ENCODE results near the gene CAMK2D. TPM values are rescaled to one million over a fixed set of nuclear protein-coding genes. Genes with fewer than 3 reads are reported as not detected.

The CAMK2D gene
- total RNA-seq, 2 donors from 2014 or later, result 85.0 to 92.9 TPM

DNA sequence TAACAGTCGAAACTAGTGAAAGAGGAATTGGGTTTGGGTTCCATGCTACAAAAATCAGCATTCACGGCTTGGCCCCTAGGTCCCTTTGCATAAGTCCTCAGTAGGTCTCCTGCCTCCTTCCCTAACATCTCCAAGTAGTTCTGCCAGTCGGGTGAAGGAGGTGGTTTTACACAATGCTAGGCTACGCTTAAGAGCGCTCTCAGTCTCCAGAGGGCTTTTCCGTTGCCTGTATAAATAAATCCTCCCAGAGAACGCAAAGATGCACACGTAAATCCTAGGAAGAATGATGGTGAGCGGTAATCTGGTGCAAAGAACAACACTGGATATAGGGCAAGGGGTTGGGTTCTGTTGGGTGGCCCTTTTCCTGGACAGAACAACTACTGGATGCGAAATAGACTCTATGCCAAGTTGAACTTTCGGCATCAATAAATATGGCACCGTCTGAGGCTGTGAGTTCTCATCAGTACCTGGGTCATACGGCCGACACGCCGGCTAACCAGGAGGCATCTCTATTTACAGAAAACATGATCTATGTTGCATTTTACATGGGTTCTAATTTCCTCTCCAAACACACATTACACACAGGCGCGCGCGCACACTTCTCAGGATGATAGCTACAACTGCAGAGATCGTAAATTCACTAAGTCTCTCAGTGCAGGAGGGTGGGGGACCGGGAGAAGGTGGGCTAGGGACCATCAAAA is 1.3 kb downstream of the CAMK2D start:
- no peaks in the 10 kb centered on the region for H3K27me3 Mint-ChIP-seq (ENCODE audit: low read depth)
- H3K9me3 Mint-ChIP-seq, result no peaks in the 10 kb centered on the region
- peaks cover 58% of the 10 kb centered on the region for H3K4me1 Mint-ChIP-seq (ENCODE audit: low read depth)
- peak overlapping the region; percentile 86 to 99 for H3K4me3 Mint-ChIP-seq
- DNase-seq, result peak; percentile 39 to 46
- no peak for ATAC-seq (replicated peaks in 1 of 2)
- H3K36me3 Mint-ChIP-seq (ENCODE audit: insufficient read depth in 2 of 2), result peaks cover 17 to 23% of the 10 kb centered on the region in 2 donors
- H3K27ac Mint-ChIP-seq, result peak overlapping the region; percentile 92

DNA sequence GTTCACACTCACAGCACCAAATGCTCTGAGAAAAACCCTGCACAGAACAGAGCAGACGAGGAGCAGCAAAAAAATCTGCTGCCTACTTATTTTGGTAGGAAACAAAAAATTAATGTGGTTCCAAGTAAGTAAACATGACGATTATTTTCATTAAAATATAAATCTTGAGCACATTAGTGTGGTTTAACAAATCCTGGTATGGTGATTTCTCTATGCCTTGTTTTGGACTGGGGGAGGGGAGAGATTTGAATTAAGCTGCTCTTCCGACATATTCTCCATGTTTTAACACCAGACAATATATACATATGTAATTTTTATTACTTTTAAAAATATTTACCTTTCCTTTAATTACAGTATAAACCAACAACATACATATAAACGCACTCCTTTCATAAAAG is 1.8 kb downstream of the CAMK2D start:
- DNase-seq, result no peak
- no peak for ATAC-seq (replicated peaks in 1 of 2)
- H3K36me3 Mint-ChIP-seq (ENCODE audit: insufficient read depth in 2 of 2), result peaks cover 17 to 23% of the 10 kb centered on the region in 2 donors
- peaks cover 59% of the 10 kb centered on the region for H3K4me1 Mint-ChIP-seq (ENCODE audit: low read depth)
- no peaks in the 10 kb centered on the region for H3K9me3 Mint-ChIP-seq
- H3K4me3 Mint-ChIP-seq, result peak overlapping the region; percentile 86 to 99
- H3K27ac Mint-ChIP-seq, result peak overlapping the region; percentile 92
- no peaks in the 10 kb centered on the region for H3K27me3 Mint-ChIP-seq (ENCODE audit: low read depth)

DNA sequence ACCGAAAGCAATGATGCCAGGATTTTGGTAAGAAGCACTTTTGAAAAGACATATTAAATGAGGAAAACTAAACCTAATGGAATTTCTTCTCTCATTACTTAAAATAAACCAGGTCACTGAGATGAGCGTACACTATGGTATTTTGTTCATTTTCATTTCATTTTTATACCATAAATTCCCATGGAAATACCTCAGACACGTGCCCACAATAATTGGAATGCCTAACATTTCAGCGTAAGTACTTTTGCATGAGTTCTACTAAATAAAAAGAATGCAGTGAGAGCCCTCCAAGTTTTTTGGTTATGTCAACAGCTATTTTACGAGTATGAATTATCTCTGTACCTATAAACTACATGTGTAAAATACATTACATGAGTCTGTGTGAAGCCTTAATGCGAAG is 3.2 kb downstream of the CAMK2D start:
- DNase-seq (no peak), ATAC-seq (replicated peaks in 1 of 2) (no peak)
- H3K27ac Mint-ChIP-seq, result peak overlapping the region; percentile 88
- H3K27me3 Mint-ChIP-seq (ENCODE audit: low read depth), result no peaks in the 10 kb centered on the region
- H3K36me3 Mint-ChIP-seq (ENCODE audit: insufficient read depth in 2 of 2), result peaks cover 17 to 24% of the 10 kb centered on the region in 2 donors
- H3K4me1 Mint-ChIP-seq (ENCODE audit: low read depth), result peaks cover 62% of the 10 kb centered on the region
- no peaks in the 10 kb centered on the region for H3K9me3 Mint-ChIP-seq
- H3K4me3 Mint-ChIP-seq, result peak overlapping the region; percentile 86 to 99

DNA sequence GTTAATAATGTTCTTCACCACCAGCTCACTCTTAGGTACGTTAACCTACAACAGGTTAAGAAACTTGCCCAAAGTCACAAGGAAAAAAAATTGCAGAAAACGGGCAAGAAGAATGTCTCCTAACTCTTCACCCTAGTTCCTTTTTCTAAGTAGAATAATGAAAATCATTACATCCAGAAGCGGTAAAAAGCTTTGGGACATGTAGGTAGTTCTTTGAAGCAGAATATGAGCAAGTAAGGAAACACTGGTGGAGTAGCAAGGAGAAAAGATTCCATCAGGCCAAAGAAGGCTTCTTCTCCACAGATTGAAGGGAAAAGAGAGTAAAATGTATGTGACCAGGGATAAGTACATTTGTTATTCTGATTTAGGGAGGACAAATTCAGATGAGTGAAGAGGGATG is 4.1 kb downstream of the CAMK2D start:
- peak overlapping the region; percentile 86 to 99 for H3K4me3 Mint-ChIP-seq
- peak overlapping the region; percentile 88 for H3K27ac Mint-ChIP-seq
- H3K9me3 Mint-ChIP-seq, result no peaks in the 10 kb centered on the region
- no peaks in the 10 kb centered on the region for H3K27me3 Mint-ChIP-seq (ENCODE audit: low read depth)
- peaks cover 61% of the 10 kb centered on the region for H3K4me1 Mint-ChIP-seq (ENCODE audit: low read depth)
- ATAC-seq (replicated peaks in 1 of 2), result no peak
- H3K36me3 Mint-ChIP-seq (ENCODE audit: insufficient read depth in 2 of 2), result peaks cover 19 to 27% of the 10 kb centered on the region in 2 donors
- no peak for DNase-seq

DNA sequence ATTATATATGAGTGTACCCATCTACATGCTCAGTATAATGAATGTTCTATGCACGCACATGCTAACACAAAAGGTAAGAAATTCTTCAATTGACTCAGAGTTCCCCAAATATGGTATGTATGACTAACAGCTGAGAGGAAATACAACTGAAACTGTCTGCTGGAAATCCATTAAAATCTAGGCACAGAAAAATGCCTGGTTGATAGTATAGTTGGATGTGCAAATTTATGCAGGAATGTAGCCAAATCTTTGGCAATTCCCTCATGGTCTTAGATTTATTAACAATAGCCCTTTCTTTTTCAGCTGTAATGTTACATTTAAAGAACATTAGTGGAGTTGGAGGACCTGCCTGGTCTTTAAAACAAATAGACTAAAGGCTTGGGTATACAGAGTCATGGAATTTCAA is 5.5 kb downstream of the CAMK2D start:
- Mint-ChIP-seq H3K36me3 (ENCODE audit: insufficient read depth in 2 of 2) (peaks cover 16 to 31% of the 10 kb centered on the region in 2 donors), H3K27me3 (ENCODE audit: low read depth) (no peaks in the 10 kb centered on the region), H3K4me3 (peak overlapping the region; percentile 63 to 86), H3K4me1 (ENCODE audit: low read depth) (peaks cover 64% of the 10 kb centered on the region), H3K9me3 (no peaks in the 10 kb centered on the region), H3K27ac (peak overlapping the region; percentile 95)
- peak; percentile 87 to 91 for ATAC-seq (replicated peaks in 1 of 2)
- DNase-seq, result no peak

DNA sequence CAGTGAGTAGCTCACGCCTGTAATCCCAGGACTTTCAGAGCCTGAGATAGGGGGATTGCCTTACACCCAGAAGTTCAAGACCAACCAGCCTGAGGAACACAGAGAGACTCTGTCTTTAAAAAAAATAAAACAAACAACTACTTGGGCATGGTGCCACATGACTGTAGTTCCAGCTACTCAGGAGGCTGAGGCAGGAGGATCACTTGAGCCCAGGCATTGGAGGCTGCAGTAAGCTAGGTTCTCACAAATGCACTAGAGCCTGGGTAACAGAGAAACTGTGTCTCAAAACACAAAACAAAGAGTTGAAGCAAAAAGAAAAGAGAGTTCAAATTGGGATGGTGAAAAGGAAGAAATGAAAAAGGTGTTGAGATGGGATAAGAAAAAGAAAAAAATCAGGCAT is 10.8 kb downstream of the CAMK2D start:
- peaks cover 10 to 22% of the 10 kb centered on the region in 2 donors for H3K36me3 Mint-ChIP-seq (ENCODE audit: insufficient read depth in 2 of 2)
- peaks cover 44% of the 10 kb centered on the region for H3K4me1 Mint-ChIP-seq (ENCODE audit: low read depth)
- H3K27ac Mint-ChIP-seq, result no peak overlapping the region

DNA sequence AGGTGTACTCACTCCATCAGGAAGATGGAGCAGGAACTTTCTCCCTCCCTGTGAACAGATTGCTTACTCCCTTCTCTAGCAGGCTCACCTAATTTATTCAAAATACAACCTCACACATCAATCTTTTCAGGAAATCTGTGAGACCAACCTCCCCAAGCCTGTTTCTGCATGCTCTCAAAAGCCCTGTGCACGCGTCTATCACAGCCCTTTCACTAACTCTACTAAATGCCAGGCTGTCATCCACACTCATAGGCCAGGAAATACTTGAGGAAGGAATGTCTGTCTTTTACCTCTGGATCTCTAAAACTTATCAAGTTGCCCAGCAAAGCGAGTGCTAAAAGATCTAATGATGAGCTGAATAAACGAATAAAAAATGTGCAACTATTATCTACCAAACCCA is 11.2 kb downstream of the CAMK2D start:
- H3K4me3 Mint-ChIP-seq, result no peak overlapping the region
- H3K27ac Mint-ChIP-seq, result no peak overlapping the region
- peaks cover 40% of the 10 kb centered on the region for H3K4me1 Mint-ChIP-seq (ENCODE audit: low read depth)
- no peaks in the 10 kb centered on the region for H3K9me3 Mint-ChIP-seq
- peaks cover 10 to 19% of the 10 kb centered on the region in 2 donors for H3K36me3 Mint-ChIP-seq (ENCODE audit: insufficient read depth in 2 of 2)
- DNase-seq, result no peak
- no peaks in the 10 kb centered on the region for H3K27me3 Mint-ChIP-seq (ENCODE audit: low read depth)
- no peak for ATAC-seq (replicated peaks in 1 of 2)

More for the DNA sequence above, 10.8 kb downstream of the CAMK2D start:
- no peak overlapping the region for H3K4me3 Mint-ChIP-seq
- no peaks in the 10 kb centered on the region for H3K27me3 Mint-ChIP-seq (ENCODE audit: low read depth)
- no peak for DNase-seq
- no peaks in the 10 kb centered on the region for H3K9me3 Mint-ChIP-seq
- no peak for ATAC-seq (replicated peaks in 1 of 2)

DNA sequence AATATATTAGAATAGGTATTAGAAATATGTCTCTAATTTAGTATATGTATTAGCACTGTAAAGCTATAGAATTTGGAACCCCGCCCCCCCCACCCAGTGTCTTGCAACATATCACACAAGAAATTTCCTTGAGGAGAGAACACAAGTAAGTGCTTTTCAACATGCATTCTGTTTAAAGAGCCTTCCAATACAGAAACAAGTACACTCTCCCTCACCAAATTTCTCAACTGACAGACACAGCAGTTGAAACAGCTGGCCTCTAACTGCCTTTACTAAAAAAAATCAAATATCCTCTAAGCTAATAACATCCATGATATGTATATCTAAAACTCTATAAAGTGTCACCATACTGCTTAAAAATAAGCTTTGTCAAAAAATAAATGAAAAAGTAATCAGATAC is 12.4 kb downstream of the CAMK2D start:
- H3K4me1 Mint-ChIP-seq (ENCODE audit: low read depth), result peaks cover 29% of the 10 kb centered on the region
- no peaks in the 10 kb centered on the region for H3K27me3 Mint-ChIP-seq (ENCODE audit: low read depth)
- DNase-seq (no peak), ATAC-seq (replicated peaks in 1 of 2) (no peak)
- peaks cover 10 to 18% of the 10 kb centered on the region in 2 donors for H3K36me3 Mint-ChIP-seq (ENCODE audit: insufficient read depth in 2 of 2)
- no peaks in the 10 kb centered on the region for H3K9me3 Mint-ChIP-seq
- H3K4me3 Mint-ChIP-seq, result no peak overlapping the region
- H3K27ac Mint-ChIP-seq, result no peak overlapping the region

DNA sequence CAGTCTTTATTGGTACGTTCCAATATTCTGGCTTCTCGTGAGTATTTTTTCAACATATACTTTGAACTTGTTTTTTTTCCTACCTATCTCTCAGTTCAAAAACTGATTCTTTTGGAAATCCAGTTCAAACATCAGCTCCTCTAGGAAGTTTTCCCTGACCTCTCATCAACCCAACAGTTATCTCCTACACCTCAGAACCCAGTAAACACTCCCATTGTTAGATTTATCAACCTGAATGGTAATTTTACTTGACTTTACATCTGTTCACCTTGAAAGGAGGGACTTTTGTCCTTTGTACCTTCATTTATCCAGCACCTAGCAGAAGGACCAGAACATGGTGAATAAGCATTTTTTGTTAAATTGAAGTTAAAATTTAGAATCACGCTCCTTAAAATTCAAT is 13.6 kb downstream of the CAMK2D start:
- Mint-ChIP-seq H3K4me3 (no peak overlapping the region), H3K4me1 (ENCODE audit: low read depth) (peaks cover 20% of the 10 kb centered on the region), H3K27me3 (ENCODE audit: low read depth) (no peaks in the 10 kb centered on the region), H3K27ac (no peak overlapping the region), H3K36me3 (ENCODE audit: insufficient read depth in 2 of 2) (peaks cover 10 to 18% of the 10 kb centered on the region in 2 donors), H3K9me3 (no peaks in the 10 kb centered on the region)
- DNase-seq, result no peak
- no peak for ATAC-seq (replicated peaks in 1 of 2)

DNA sequence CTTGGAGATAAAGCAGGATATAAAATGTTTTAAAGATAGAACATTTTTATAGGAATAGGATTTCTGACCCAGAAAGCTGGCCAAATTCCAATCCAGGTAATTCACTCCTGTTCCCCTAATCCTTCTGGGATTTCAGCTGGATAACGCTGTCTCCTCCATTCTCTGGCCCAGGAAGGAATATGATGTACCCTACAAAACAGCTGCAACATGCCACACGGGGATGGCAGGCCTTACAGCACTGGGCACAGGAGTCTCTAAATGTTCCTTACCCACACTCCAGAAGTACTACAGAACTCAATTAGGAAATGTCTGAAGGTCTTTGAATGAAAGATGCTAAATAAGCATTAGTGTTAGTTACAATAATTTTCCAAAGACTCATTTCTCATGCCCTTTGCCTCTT is 15.8 kb downstream of the CAMK2D start:
- no peak overlapping the region for H3K27ac Mint-ChIP-seq
- peaks cover 25% of the 10 kb centered on the region for H3K4me1 Mint-ChIP-seq (ENCODE audit: low read depth)
- no peaks in the 10 kb centered on the region for H3K9me3 Mint-ChIP-seq
- DNase-seq, result no peak
- no peaks in the 10 kb centered on the region for H3K27me3 Mint-ChIP-seq (ENCODE audit: low read depth)
- H3K36me3 Mint-ChIP-seq (ENCODE audit: insufficient read depth in 2 of 2), result peaks cover 10 to 17% of the 10 kb centered on the region in 2 donors
- no peak overlapping the region for H3K4me3 Mint-ChIP-seq
- no peak for ATAC-seq (replicated peaks in 1 of 2)

DNA sequence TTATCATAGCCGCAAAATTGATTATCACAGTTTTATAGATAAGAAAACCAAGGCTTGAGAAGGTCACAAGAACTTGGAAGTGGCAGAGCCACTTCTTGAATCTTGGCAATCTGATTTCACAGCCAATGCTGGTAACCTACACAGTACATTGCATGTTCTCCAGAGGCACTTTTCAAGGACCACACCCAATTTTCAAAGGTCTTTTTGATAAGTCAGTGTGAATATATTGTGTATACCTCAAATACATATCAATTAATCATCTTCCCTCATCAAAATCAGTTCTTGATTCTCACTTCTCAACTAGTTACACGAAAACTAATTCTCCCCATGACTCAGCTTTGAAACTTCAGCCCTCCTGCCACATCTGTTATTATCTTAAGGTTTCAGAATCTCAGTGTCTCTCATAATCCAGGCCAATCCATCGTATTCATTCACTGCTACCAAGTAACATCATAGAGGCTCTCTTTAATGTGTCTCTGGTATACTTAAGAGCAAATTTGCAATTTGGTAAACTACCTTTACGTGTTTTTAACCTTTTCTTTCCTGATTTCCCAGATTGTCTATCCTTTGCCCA is 16.8 kb downstream of the CAMK2D start:
- no peak overlapping the region for H3K4me3 Mint-ChIP-seq
- peak; percentile 45 to 46 for ATAC-seq (replicated peaks in 1 of 2)
- no peak for DNase-seq
- no peaks in the 10 kb centered on the region for H3K9me3 Mint-ChIP-seq
- H3K36me3 Mint-ChIP-seq (ENCODE audit: insufficient read depth in 2 of 2), result peaks cover 10 to 20% of the 10 kb centered on the region in 2 donors
- H3K27ac Mint-ChIP-seq, result no peak overlapping the region
- no peaks in the 10 kb centered on the region for H3K27me3 Mint-ChIP-seq (ENCODE audit: low read depth)
- H3K4me1 Mint-ChIP-seq (ENCODE audit: low read depth), result peaks cover 25% of the 10 kb centered on the region

DNA sequence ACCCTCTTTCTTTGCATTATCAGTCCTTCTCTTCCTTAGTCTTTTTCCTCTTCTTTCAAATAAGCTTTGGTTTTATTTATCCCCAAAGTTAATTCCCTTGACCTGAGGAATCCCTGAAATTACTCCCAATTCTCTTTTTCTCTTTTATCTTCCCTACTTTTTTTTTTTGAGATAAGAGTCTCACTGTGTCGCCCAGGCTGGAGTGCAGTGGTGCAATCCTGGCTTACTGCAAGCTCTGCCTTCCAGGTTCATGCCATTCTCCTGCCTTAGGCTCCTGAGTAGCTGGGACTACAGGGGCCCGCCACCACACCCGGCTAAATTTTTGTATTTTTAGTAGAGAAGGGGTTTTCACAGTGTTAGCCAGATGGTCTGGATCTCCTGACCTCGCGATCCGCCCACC is 17.8 kb downstream of the CAMK2D start:
- H3K36me3 Mint-ChIP-seq (ENCODE audit: insufficient read depth in 2 of 2), result peaks cover 10 to 23% of the 10 kb centered on the region in 2 donors
- ATAC-seq (replicated peaks in 1 of 2), result no peak
- H3K4me3 Mint-ChIP-seq, result no peak overlapping the region
- H3K9me3 Mint-ChIP-seq, result no peaks in the 10 kb centered on the region
- no peak overlapping the region for H3K27ac Mint-ChIP-seq
- no peak for DNase-seq
- H3K27me3 Mint-ChIP-seq (ENCODE audit: low read depth), result no peaks in the 10 kb centered on the region
- H3K4me1 Mint-ChIP-seq (ENCODE audit: low read depth), result peaks cover 33% of the 10 kb centered on the region

DNA sequence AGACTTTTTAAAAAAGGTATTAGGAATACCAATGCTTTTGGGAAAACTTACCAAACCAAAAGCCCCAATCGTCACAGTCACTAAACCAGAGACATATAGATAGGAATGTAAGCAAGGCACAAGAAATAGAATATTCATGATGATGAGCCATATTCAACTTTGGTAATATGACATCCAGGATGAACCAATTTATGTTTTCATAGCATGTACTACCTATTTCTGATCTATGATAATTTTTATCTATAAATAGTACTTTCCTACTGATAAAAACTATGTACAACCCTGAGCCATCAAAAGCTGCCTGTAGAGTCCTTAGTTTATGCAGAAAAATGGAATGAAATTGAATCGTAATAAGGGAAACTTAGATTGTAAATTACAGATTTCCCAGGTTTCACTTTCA is 18.9 kb downstream of the CAMK2D start:
- Mint-ChIP-seq H3K27me3 (ENCODE audit: low read depth) (no peaks in the 10 kb centered on the region), H3K36me3 (ENCODE audit: insufficient read depth in 2 of 2) (peaks cover 6 to 22% of the 10 kb centered on the region in 2 donors), H3K4me3 (no peak overlapping the region), H3K9me3 (no peaks in the 10 kb centered on the region), H3K27ac (no peak overlapping the region), H3K4me1 (ENCODE audit: low read depth) (peaks cover 38% of the 10 kb centered on the region)
- DNase-seq (no peak), ATAC-seq (replicated peaks in 1 of 2) (no peak)

DNA sequence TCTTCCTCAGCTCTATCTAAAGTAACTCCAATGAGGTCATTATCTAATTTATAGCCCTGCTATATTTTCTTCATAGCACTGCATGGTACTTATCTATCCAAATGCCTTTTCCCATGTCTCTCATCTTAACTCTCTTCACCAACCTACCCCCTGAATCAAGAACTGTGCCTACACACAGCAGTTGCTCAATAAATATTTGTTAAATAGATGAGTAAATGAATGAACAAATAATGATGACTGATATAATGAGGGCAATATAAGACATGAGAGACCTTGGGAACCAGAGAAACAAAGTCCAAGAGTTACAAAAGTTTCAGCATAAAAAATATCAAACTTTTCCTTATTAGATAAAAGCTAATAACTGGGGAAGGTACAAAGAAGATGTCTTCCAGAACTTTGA is 19.6 kb downstream of the CAMK2D start:
- Mint-ChIP-seq H3K4me1 (ENCODE audit: low read depth) (peaks cover 44% of the 10 kb centered on the region), H3K36me3 (ENCODE audit: insufficient read depth in 2 of 2) (peaks cover 6 to 22% of the 10 kb centered on the region in 2 donors)
- ATAC-seq (replicated peaks in 1 of 2), result no peak

More for the DNA sequence above, 19.6 kb downstream of the CAMK2D start:
- Mint-ChIP-seq H3K27ac (no peak overlapping the region), H3K27me3 (ENCODE audit: low read depth) (no peaks in the 10 kb centered on the region), H3K4me3 (no peak overlapping the region), H3K9me3 (no peaks in the 10 kb centered on the region)
- DNase-seq, result no peak
